ENCODE data around the gene YRDC.

DNA sequence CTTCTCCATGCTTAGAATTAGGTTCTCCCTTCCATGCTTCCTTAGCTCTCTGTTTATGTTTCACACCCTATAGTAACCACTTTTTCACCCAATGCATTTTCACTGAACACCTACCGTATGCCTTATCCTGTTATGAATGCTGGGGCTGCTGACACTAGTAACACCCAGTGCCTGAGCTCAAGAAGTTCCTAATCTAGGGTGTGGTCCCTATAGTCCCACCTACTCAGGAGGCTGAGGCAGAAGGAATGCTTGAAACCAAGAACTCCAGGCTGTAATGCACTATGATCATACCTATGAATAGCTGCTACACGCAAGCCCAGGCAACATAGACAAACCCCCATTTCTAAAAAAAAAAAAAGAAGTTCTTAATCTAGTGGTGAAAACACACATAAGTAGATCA is 48.6 kb downstream of the YRDC start:
- no peak for TF ChIP-seq EZH2 (IDR thresholded peaks at IDR 0.05; ENCODE audit: low read depth, unreplicated experiment)
- TF ChIP-seq, protein P1, sequence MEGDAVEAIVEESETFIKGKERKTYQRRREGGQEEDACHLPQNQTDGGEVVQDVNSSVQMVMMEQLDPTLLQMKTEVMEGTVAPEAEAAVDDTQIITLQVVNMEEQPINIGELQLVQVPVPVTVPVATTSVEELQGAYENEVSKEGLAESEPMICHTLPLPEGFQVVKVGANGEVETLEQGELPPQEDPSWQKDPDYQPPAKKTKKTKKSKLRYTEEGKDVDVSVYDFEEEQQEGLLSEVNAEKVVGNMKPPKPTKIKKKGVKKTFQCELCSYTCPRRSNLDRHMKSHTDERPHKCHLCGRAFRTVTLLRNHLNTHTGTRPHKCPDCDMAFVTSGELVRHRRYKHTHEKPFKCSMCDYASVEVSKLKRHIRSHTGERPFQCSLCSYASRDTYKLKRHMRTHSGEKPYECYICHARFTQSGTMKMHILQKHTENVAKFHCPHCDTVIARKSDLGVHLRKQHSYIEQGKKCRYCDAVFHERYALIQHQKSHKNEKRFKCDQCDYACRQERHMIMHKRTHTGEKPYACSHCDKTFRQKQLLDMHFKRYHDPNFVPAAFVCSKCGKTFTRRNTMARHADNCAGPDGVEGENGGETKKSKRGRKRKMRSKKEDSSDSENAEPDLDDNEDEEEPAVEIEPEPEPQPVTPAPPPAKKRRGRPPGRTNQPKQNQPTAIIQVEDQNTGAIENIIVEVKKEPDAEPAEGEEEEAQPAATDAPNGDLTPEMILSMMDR (conservative IDR thresholded peaks at IDR 0.05; ENCODE audit: low read depth in 2 of 2) = no peak
- TF ChIP-seq POLR2AphosphoS5 (IDR thresholded peaks at IDR 0.05; ENCODE audit: low read depth) = no peak
- no peak for TF ChIP-seq CREB1 (CRISPR knock-in tag; IDR thresholded peaks at IDR 0.05; ENCODE audit: low read depth)
- no peak for TF ChIP-seq NANOG (IDR thresholded peaks at IDR 0.05; ENCODE audit: borderline replicate concordance)
- TF ChIP-seq STAT1 (IDR thresholded peaks at IDR 0.05; ENCODE audit: unreplicated experiment) = no peak
- no peak for TF ChIP-seq REST (IDR thresholded peaks at IDR 0.05; ENCODE audit: unreplicated experiment)
- no peak for TF ChIP-seq EZH2phosphoT487 (IDR thresholded peaks at IDR 0.05; ENCODE audit: unreplicated experiment)
- TF ChIP-seq ZNF331 (CRISPR knock-in tag; IDR thresholded peaks at IDR 0.05; ENCODE audit: low read depth) = no peak
- no peak for TF ChIP-seq JUNB (IDR thresholded peaks at IDR 0.05; ENCODE audit: unreplicated experiment)
- no peak for TF ChIP-seq ETS1 (IDR thresholded peaks at IDR 0.05)
- no peak for TF ChIP-seq ZNF114 (CRISPR knock-in tag; IDR thresholded peaks at IDR 0.05)
